H9 (cell line): ENCODE measurements around the gene NRXN3. TPM values are rescaled to one million over a fixed set of nuclear protein-coding genes. Genes with fewer than 3 reads are reported as not detected.

Experiments
- DNase-seq: peaks from one replicate; pipeline ENCODE4 v3.0.0-alpha.2; 2017
- H2AFZ ChIP-seq: one replicate; pipeline ENCODE4 v1.6.1; 2013; ENCODE audit warnings: mild to moderate bottlenecking, low read length, control low read depth, moderate library complexity
- H2AK5ac ChIP-seq: 2 replicates; pipeline ENCODE4 v1.6.1; 2013; ENCODE audit warnings: low read length, control low read depth, mixed read lengths; ENCODE audit not compliant: insufficient read length
- H2BK120ac ChIP-seq: one replicate; pipeline ENCODE4 v1.6.1; 2013; ENCODE audit warnings: low read depth, mild to moderate bottlenecking, low read length, control low read depth, inconsistent platforms; ENCODE audit not compliant: poor library complexity, severe bottlenecking
- H2BK12ac ChIP-seq: 2 replicates; pipeline ENCODE4 v1.6.1; 2013; ENCODE audit warnings: low read length, control low read depth, mixed read lengths, low read depth; ENCODE audit not compliant: insufficient read length
- H2BK15ac ChIP-seq: 2 replicates; pipeline ENCODE4 v1.6.1; 2013; ENCODE audit warnings: low read depth, low read length, control low read depth
- H2BK20ac ChIP-seq: one replicate; pipeline ENCODE4 v1.6.1; 2013; ENCODE audit warnings: low read depth, mild to moderate bottlenecking, low read length, control low read depth, inconsistent platforms; ENCODE audit not compliant: poor library complexity, severe bottlenecking
- H2BK5ac ChIP-seq: 2 replicates; pipeline ENCODE4 v1.6.1; 2013; ENCODE audit warnings: low read length, control low read depth, mixed read lengths; ENCODE audit not compliant: insufficient read length
- H3K14ac ChIP-seq: 2 replicates; pipeline ENCODE4 v1.6.1; 2013; ENCODE audit warnings: low read length, control low read depth; ENCODE audit not compliant: insufficient read depth
- H3K18ac ChIP-seq: 2 replicates; pipeline ENCODE4 v1.6.1; 2013; ENCODE audit warnings: low read depth, mild to moderate bottlenecking, mixed read lengths, low read length, control low read depth; ENCODE audit not compliant: insufficient read length
- H3K23ac ChIP-seq: 2 replicates; pipeline ENCODE4 v1.6.1; 2013; ENCODE audit warnings: low read length, control low read depth, mixed read lengths, low read depth; ENCODE audit not compliant: insufficient read length
- H3K23me2 ChIP-seq: 2 replicates; pipeline ENCODE4 v1.6.1; 2013; ENCODE audit warnings: low read depth, mild to moderate bottlenecking, mixed read lengths, low read length, control low read depth; ENCODE audit not compliant: insufficient read length, poor library complexity, severe bottlenecking
- H3K27ac ChIP-seq: 2 replicates; pipeline ENCODE4 v1.5.1; 2013; ENCODE audit warnings: low read length, control low read depth, mixed read lengths, low read depth; ENCODE audit not compliant: insufficient read length
- H3K27me3 ChIP-seq: 2 replicates; pipeline ENCODE4 v1.6.1; 2013; ENCODE audit warnings: low read length, control low read depth, inconsistent platforms; ENCODE audit not compliant: insufficient read depth
- H3K4ac ChIP-seq: 2 replicates; pipeline ENCODE4 v1.6.1; 2013; ENCODE audit warnings: low read depth, mild to moderate bottlenecking, control low read depth, inconsistent platforms, low read length, moderate library complexity
- H3K4me1 ChIP-seq: 2 replicates; pipeline ENCODE4 v1.6.1; 2013; ENCODE audit warnings: low read length, control low read depth, inconsistent platforms; ENCODE audit not compliant: insufficient read depth
- H3K4me2 ChIP-seq: 2 replicates; pipeline ENCODE4 v1.6.1; 2013; ENCODE audit warnings: low read length, control low read depth, mixed read lengths; ENCODE audit not compliant: insufficient read length, insufficient read depth
- H3K56ac ChIP-seq: 2 replicates; pipeline ENCODE4 v1.6.1; 2013; ENCODE audit warnings: low read depth, mild to moderate bottlenecking, mixed read lengths, low read length, control low read depth; ENCODE audit not compliant: insufficient read length
- H3K79me1 ChIP-seq: 2 replicates; pipeline ENCODE4 v1.6.1; 2013; ENCODE audit warnings: low read depth, mild to moderate bottlenecking, moderate library complexity, low read length, control low read depth, inconsistent platforms; ENCODE audit not compliant: insufficient read depth, poor library complexity, severe bottlenecking
- H3K79me2 ChIP-seq: 2 replicates; pipeline ENCODE4 v1.6.1; 2013; ENCODE audit warnings: low read length, control low read depth, inconsistent platforms; ENCODE audit not compliant: insufficient read depth
- H3K9ac ChIP-seq: 2 replicates; pipeline ENCODE4 v1.6.1; 2013; ENCODE audit warnings: low read length, control low read depth, mixed read lengths; ENCODE audit not compliant: insufficient read length; ENCODE audit errors: extremely low read depth
- H3K9me3 ChIP-seq: one replicate; pipeline ENCODE4 v1.6.1; 2013; ENCODE audit warnings: low read depth, low read length, inconsistent platforms; ENCODE audit not compliant: control insufficient read depth
- H3T11ph ChIP-seq: one replicate; pipeline ENCODE4 v1.6.1; 2013; ENCODE audit warnings: mild to moderate bottlenecking, low read length, control low read depth, inconsistent platforms
- H4K20me1 ChIP-seq: one replicate; pipeline ENCODE4 v1.6.1; 2013; ENCODE audit not compliant: control insufficient read depth, insufficient read length, insufficient read depth
- H4K5ac ChIP-seq: 2 replicates; pipeline ENCODE4 v1.6.1; 2013; ENCODE audit warnings: low read depth, mild to moderate bottlenecking, mixed read lengths, low read length, control low read depth; ENCODE audit not compliant: insufficient read length
- H4K8ac ChIP-seq: replicated peaks from 2 replicates; pipeline ENCODE4 v1.6.1; 2013; ENCODE audit warnings: low read length, control low read depth, mixed read lengths, low read depth; ENCODE audit not compliant: insufficient read length
- H4K91ac ChIP-seq: 2 replicates; pipeline ENCODE4 v1.6.1; 2013; ENCODE audit warnings: low read depth, mild to moderate bottlenecking, moderate library complexity, mixed read lengths, low read length, control low read depth; ENCODE audit not compliant: insufficient read length
- H3K27ac Mint-ChIP-seq, 3 experiments: 2 replicates in 2 of 3; 3 replicates in 1 of 3; pipeline ENCODE4 v1.8.0; 2020 to 2021; ENCODE audit warnings: mixed read lengths in 3 of 3, mild to moderate bottlenecking in 1 of 3, moderate library complexity in 1 of 3
- H3K27me3 Mint-ChIP-seq: 2 replicates; pipeline ENCODE4 v1.8.0; 2021; ENCODE audit warnings: low read depth, mild to moderate bottlenecking, moderate library complexity, mixed read lengths
- H3K36me3 Mint-ChIP-seq, 3 experiments: 2 replicates in 2 of 3; 3 replicates in 1 of 3; pipeline ENCODE4 v1.8.0; 2020 to 2021; ENCODE audit warnings: low read depth in 3 of 3, mixed read lengths in 3 of 3; ENCODE audit not compliant: insufficient read depth in 1 of 3
- H3K4me1 Mint-ChIP-seq, 2 experiments: 2 replicates each; pipeline ENCODE4 v1.8.0; 2020; ENCODE audit warnings: mixed read lengths in 2 of 2
- H3K4me3 Mint-ChIP-seq, 2 experiments: 2 replicates in 1 of 2; 3 replicates in 1 of 2; pipeline ENCODE4 v1.8.0; 2020 to 2021; ENCODE audit warnings: mild to moderate bottlenecking in 2 of 2, mixed read lengths in 2 of 2, moderate library complexity in 1 of 2
- H3K9me3 Mint-ChIP-seq, 2 experiments: 2 replicates in 1 of 2; 3 replicates in 1 of 2; pipeline ENCODE4 v1.8.0; 2020; ENCODE audit warnings: mild to moderate bottlenecking in 2 of 2, mixed read lengths in 2 of 2, moderate library complexity in 1 of 2
- WGBS: extraction: QIAGEN DNeasy Blood & Tissue Kit; methylation state at CpG from one replicate; pipeline ENCODE4 v1.1.7; 2013; ENCODE audit warnings: missing lambda C conversion rate, low lambda C conversion rate, mixed read lengths; ENCODE audit not compliant: insufficient read length; ENCODE audit errors: extremely low coverage; 5-methylcytosine and 5-hydroxymethylcytosine counted together
- total RNA-seq: library from RNA; stranded (reverse); gene quantifications from 2 replicates; pipeline ENCODE4 v1.2.1, GENCODE V29; 2021
- TF ChIP-seq, protein P1 (sequence below): fragments of 200-600 bp; sonication (generic); conservative IDR thresholded peaks from 3 replicates; pipeline ENCODE4 v1.8.0; 2021; ENCODE audit warnings: antibody characterized with exemption, mild to moderate bottlenecking

NRXN3 gene
- total RNA-seq, 1 experiment from 2014 or later, result 1.8 TPM

DNA sequence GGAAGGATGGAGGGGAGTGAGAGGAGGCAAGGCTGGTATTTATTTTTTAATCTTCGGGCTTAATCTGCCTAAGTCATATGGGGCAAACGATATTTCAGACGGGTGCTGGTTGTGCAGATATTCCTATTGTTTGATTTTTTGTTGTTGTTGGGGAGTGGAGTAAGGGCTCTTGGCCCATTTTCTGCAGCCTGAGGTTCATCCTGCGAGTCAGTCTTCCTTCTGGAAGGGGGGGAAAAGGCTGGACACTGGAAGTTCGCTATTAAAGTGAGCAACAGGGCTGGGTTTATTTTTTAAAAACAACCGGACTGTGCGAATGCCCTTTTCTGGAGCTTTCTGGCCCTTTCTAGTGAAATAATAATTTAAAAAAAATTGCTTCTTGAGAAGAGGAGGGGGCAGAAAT lies 2.3 kb downstream of the NRXN3 start:
- Histone ChIP-seq H3K4me1 (peaks cover 3% of the 10 kb centered on the region; the same call in 1 of the 2 replicates), H2BK12ac (no peak overlapping the region), H3K9ac (no peak overlapping the region), H4K8ac (no peak overlapping the region), H3K23ac (no peak overlapping the region), H3K27me3 (no peaks in the 10 kb centered on the region), H3K27ac (no peak overlapping the region), H3K23me2 (peaks cover 3% of the 10 kb centered on the region), H2BK15ac (no peak overlapping the region), H3K18ac (no peak overlapping the region), H4K20me1 (no peaks in the 10 kb centered on the region), H3T11ph (no peak overlapping the region), H4K5ac (no peak overlapping the region), H2BK120ac (no peak overlapping the region), H2BK5ac (no peak overlapping the region), H3K14ac (no peak overlapping the region), H3K79me2 (no peaks in the 10 kb centered on the region), H2BK20ac (no peak overlapping the region), H3K79me1 (no peaks in the 10 kb centered on the region), H2AK5ac (no peak overlapping the region), H2AFZ (no peak overlapping the region), H3K4ac (no peak overlapping the region), H3K4me2 (no peak overlapping the region), H4K91ac (no peak overlapping the region), H3K9me3 (no peaks in the 10 kb centered on the region), H3K56ac (no peak overlapping the region)
- WGBS, result no CpG with 5 or more reads among the region's 7 CpGs
- TF ChIP-seq, protein P1, sequence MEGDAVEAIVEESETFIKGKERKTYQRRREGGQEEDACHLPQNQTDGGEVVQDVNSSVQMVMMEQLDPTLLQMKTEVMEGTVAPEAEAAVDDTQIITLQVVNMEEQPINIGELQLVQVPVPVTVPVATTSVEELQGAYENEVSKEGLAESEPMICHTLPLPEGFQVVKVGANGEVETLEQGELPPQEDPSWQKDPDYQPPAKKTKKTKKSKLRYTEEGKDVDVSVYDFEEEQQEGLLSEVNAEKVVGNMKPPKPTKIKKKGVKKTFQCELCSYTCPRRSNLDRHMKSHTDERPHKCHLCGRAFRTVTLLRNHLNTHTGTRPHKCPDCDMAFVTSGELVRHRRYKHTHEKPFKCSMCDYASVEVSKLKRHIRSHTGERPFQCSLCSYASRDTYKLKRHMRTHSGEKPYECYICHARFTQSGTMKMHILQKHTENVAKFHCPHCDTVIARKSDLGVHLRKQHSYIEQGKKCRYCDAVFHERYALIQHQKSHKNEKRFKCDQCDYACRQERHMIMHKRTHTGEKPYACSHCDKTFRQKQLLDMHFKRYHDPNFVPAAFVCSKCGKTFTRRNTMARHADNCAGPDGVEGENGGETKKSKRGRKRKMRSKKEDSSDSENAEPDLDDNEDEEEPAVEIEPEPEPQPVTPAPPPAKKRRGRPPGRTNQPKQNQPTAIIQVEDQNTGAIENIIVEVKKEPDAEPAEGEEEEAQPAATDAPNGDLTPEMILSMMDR, result no peak
- Mint-ChIP-seq H3K36me3 (no peaks in the 10 kb centered on the region), H3K9me3 (no peaks in the 10 kb centered on the region), H3K27me3 (peaks cover 8% of the 10 kb centered on the region), H3K4me1 (peaks cover 14 to 23% of the 10 kb centered on the region in 2 experiments), H3K27ac (no peak overlapping the region), H3K4me3 (no peak overlapping the region)
- DNase-seq, result no peak
